GM21515 (cell line): Measurements from ENCODE around the gene CPVL.
"Not testable (repeated sequence)": the region's sequence is repeated elsewhere in the genome, so short reads cannot be mapped to it uniquely, and the experiment has no call there.

ENCODE experiments used
- ATAC-seq: cut with Tn5 transposase; IDR thresholded peaks from one replicate; pipeline ENCODE4 v1.9.1; 2021; ENCODE audit not compliant: unreplicated experiment

The CPVL gene

GRCh38 chr7:29120955-29121354, 25.4 kb downstream of the CPVL start:
- no peak for ATAC-seq

DNA sequence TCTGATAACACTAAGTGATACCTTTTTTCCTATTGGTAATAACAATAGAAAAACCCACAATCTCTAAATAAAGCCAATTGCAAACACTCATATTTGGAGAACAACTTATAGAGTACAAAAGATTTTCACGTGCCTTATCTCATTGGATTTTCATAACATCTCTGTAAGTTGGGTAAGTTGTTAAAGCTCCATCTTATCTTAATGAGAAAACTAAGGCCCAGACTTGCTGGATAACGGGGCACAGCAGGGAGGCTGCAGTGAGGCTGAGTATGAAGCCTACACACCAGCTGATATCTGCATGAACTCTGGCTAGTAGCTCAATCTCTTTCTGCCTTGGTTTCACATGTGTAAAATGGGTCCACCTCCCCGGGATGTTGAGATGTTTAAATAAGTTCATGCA, 26.8 kb downstream of the CPVL start:
- ATAC-seq = no peak

- ATAC-seq = no peak
These were observed 29.8 kb downstream of the CPVL start for GRCh38 chr7:29116361-29117200.

DNA sequence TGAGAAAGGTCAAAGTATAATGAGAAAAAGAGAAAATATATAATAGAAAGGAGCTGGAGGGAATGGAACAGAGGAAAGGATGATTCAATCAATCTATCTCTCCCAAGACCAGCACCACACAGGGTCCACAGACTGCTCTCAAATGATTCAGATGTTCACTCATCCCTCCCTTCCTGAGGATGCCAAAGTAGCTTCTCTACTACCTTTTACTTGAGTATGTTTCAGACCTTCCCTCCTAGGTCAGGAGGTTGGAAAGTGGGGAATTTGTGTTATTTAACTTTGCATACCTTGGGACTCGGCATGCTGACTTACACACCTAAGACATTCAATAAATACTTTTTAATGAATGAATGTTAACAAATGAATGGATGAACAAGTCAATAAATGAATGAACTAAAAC, 30.6 kb downstream of the CPVL start:
- ATAC-seq = no peak

DNA sequence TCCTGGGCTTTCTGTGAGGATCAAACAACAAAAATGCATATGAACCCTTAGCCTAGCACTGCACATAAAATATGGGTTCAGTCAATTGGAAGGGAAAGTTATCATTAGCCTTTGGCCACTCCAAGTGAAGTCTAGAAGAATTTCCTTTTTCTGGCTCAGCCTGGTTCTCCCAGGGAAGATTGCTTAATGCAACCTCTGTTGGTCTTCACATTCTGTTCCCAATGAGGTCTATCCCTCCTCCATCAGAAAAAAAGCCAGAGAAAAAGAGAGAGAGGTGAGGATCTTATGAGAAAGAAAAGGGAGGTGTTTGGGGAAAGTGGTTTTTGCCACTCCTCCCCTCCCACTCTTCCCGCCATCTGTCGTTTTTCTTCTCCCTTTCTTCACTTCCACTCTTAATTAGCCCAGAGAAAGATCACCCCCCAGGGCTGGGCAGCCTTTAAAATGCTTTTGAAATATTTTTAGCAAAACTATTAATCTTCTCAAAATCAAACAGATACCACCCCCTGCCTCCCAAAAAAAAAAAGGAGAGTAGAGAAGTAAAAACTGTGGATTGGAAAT, 31.1 kb downstream of the CPVL start:
- ATAC-seq = no peak

DNA sequence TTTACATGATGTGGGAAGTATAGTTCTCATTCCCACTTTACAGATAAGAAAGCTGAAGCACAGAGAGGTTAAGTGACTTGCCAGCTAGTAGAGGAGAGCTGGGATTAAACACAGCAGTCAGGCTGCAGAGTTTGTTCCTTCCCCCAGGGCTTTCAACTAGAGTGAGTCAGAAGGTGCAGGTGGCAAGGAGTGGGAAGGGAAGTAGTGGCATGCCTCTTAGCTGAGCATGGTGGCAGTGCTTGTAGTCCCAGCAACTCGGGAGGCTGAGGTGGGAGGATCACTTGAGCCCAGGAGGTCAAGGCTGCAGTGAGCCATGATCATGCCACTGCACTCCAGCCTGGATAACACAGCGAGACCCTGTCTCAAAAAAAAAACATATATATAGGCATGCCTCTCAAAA, 32.1 kb downstream of the CPVL start:
- not testable (repeated sequence) for ATAC-seq

GRCh38 chr7:29113384-29114102, 32.8 kb downstream of the CPVL start:
- ATAC-seq = no peak

GRCh38 chr7:29112721-29113120, 33.6 kb downstream of the CPVL start:
- ATAC-seq = no peak

DNA sequence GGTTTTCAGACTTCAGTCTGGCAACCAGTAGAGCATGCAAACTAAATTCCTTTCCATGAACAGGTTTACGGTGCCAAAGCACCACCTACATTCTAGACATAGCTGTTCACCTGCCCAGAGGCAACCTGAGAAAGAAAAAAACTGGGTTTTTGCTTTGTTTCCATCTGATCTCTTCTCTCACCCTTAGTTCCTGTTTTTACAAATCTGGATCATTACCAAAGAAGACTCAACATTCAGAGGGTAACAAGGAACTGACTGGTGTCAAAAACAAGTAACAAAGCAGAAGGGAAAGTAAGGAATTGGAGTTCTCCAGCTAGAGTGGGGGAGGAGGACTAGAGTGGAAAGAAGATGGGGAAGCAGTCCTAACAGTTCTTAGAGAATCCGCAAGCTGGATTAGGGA, 36.4 kb downstream of the CPVL start:
- ATAC-seq = no peak

GRCh38 chr7:29109358-29109757, 37.0 kb downstream of the CPVL start:
- no peak for ATAC-seq

GRCh38 chr7:29107056-29107455, 39.3 kb downstream of the CPVL start:
- ATAC-seq = no peak

- no peak for ATAC-seq
These were observed 39.7 kb downstream of the CPVL start for GRCh38 chr7:29106669-29106988.

DNA sequence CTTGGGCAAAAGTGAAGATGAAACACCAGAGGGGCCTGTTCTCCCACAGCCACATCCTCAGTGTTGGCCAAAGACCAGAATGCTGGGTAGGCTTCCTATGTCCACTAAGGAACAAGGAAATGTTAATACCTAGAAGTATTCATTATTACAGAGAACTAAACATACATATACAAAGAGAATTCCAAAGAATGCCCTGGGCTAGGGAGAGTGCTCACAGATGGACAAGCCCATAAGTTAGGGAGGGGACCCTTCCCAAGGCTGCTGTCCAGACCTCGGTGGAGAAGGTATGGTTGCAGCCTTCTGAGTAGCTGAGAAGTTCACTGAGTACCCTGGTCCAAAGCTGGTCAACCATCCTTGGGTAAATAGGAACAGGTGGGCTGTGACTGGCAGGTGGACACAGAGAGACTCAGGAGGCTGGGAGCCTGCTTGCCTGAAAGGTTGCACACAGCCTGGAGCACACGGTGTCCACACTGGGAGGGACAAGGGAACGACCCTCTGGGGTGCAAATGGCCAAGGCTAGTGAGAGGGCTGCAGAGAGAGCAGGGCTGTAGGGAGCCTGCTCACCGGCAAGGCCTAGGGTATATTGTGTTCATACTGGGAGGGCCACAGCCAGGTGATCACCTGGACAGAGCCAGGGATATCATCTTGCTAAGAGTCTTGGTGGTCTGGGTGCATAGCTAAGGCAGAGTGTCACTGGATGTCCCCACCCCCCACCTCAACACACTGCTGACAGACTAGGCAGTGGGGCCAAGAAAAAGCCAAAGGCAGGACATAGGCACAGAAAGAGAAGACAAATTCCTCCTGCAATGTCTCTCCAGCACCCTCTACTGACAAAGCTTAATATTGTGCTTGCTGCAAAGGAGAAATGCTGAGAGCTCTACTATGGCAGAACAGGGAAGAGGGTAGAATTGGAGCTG, 40.3 kb downstream of the CPVL start:
- ATAC-seq = peak; percentile 66

- ATAC-seq = no peak
These were observed 41.1 kb downstream of the CPVL start for GRCh38 chr7:29105191-29105590.

DNA sequence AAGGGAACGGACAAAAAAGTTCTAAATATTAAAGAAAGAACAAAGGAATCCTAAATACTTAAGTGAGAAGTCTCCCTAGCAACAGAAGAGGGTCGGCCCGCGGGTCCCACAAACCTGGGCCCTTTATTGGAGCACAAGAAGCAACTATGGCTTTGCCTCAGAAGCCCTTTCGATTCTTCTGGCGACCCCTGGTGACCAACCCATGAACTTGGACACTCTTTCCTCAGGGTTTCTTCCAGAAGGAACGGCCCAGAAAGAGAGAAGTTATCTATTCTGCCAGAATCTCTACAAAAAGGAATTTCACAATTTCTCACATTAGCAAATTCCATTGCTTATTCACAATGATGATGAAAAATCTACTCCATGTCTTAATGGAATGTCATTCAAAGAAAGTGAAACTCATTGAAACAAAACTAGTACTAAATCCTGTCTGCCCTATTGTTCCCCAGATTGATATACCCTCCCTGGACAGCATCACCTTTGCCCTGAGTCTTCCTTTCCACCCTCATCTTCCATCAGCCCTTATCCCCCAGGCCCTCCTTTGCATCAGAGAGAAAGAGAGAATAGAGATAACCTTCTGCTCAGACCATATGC, 43.7 kb downstream of the CPVL start:
- ATAC-seq = no peak

DNA sequence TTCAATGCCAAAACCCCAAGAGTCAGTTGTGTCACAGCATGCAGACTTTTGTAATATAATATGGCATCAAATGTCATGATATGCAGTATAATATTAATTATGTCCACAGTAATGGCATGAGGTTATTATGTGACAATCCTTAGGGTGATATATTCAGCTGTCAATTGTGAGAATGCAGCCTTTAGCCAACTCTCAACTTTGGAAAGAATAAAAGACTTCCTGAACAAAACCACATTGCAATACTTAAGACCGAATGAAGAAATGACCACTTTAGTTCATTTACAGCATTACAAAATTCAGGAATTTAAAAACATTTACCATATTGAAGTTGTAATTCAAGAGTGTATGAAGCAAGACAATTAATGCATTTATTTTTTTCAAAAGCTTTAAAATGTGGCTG, 45.4 kb downstream of the CPVL start:
- no peak for ATAC-seq

DNA sequence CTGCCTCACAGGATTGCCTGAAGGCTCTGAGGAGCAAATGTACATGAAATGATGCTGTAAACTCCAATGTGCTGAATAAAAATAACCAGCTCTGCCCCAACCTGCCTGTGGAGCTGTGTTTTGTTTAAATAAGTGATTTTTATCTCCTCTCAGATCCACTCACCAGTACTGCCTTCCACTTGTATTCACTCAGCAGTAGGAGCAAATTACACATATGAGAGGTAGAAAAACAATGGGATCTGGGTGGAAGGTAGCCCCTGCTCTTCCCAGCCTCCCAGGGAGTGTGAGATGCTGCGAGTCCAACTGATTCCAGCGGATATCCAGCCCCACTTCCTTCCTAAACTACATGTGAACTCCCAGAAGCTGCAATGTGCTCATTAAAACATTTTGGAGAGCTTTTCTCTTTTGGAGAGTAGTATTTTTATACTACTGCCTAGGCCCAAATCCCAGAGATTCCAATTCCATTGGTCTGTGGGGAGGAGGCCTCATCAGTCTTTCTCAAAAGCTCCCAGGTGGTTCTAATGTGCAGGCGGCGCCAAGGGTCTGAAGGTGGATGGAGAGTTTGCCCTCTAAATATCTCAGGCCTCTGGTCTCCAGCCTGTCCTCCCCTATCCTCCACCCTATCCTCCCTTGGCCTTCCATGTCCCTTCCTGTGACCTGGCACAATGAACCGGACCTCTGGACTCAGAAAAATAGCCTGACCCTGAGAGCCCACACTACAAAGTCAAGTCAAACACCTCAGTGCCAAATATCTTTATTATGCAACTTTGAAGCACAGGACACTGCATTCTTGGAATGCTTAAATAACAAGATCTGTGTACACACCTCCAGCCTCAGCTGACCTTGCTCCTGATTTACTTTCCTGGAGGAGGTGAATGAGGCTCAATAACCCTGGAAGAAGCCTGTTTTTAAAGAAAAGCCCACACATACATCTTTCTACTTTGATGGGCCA, 46.2 kb downstream of the CPVL start:
- ATAC-seq = no peak

GRCh38 chr7:29096446-29096730, 49.9 kb downstream of the CPVL start:
- ATAC-seq = no peak

GRCh38 chr7:29095631-29096445, 50.5 kb downstream of the CPVL start:
- ATAC-seq = no peak
